Heart right ventricle (tissue), 16 donors: ENCODE measurements around the gene NFE2L3. TPM values are rescaled to one million over a fixed set of nuclear protein-coding genes. Genes with fewer than 3 reads are reported as not detected.
"Not testable (repeated sequence)": the region's sequence is repeated elsewhere in the genome, so short reads cannot be mapped to it uniquely, and the experiment has no call there.

ENCODE experiments used
- ATAC-seq, 8 donors: fragments of 200-7000 bp; cut with Tn5 transposase; one replicate each; pipeline ENCODE4 v1.9.1; 2020; ENCODE audit warnings: mild to moderate bottlenecking in 8 of 8, moderate library complexity in 8 of 8, moderate number of reproducible peaks in 1 of 8
- DNase-seq, 2 donors: peaks; one replicate each; pipeline ENCODE4 v3.0.0-alpha.2; 2020
- H3K27ac ChIP-seq, 10 donors: fragments of 200-600 bp; sonication (generic) in 2 of 10; one replicate each; pipeline versions ENCODE4 v1.5.0 to v1.8.0; 2020 to 2022; ENCODE audit warnings: mild to moderate bottlenecking in 3 of 10
- H3K27me3 ChIP-seq, 7 donors: fragments of 200-600 bp; one replicate each; pipeline ENCODE4 v1.8.0; 2021 to 2022; ENCODE audit warnings: mild to moderate bottlenecking in 2 of 7
- H3K36me3 ChIP-seq, 9 donors: fragments of 200-600 bp; sonication (generic) in 1 of 9; one replicate each; pipeline versions ENCODE4 v1.5.0 to v1.8.0; 2020 to 2022; ENCODE audit warnings: mild to moderate bottlenecking in 2 of 9
- H3K4me1 ChIP-seq, 9 donors: fragments of 200-600 bp; sonication (generic) in 1 of 9; one replicate each; pipeline versions ENCODE4 v1.5.0 to v1.8.0; 2020 to 2022; ENCODE audit warnings: mild to moderate bottlenecking in 4 of 9
- H3K4me3 ChIP-seq, 10 donors: fragments of 200-600 bp; sonication (generic) in 2 of 10; one replicate each; pipeline versions ENCODE4 v1.5.0 to v1.8.0; 2020 to 2022; ENCODE audit warnings: mild to moderate bottlenecking in 7 of 10, moderate library complexity in 2 of 10
- H3K9me3 ChIP-seq, 11 donors: fragments of 200-600 bp in 10 of 11; sonication (generic) in 2 of 11; one replicate each; pipeline versions ENCODE4 v1.5.0 to v1.8.0; 2013 to 2022; ENCODE audit warnings: mild to moderate bottlenecking in 2 of 11, control low read depth in 1 of 11, moderate library complexity in 1 of 11
- CTCF ChIP-seq, 9 donors: fragments of 200-600 bp; sonication (generic) in 2 of 9; IDR thresholded peaks; one replicate each; pipeline versions ENCODE4 v1.5.0 to v1.8.0; 2021 to 2022; ENCODE audit warnings: antibody characterized with exemption in 9 of 9, mild to moderate bottlenecking in 5 of 9, moderate library complexity in 1 of 9
- WGBS, 2 donors: extraction: QIAGEN DNeasy Blood & Tissue Kit; methylation state at CpG; one replicate each; pipeline ENCODE4 v1.1.7; 2013; ENCODE audit warnings: inconsistent platforms in 1 of 2; 5-methylcytosine and 5-hydroxymethylcytosine counted together
- intact Hi-C, 10 donors: fragments of 100-400 bp; cut with DNase I; formaldehyde crosslinking; loops; one replicate each; pipeline versions ENCODE4 v1.11.1 to v1.14.2; 2022
- polyA plus RNA-seq, 2 donors: library from polyadenylated mRNA; stranded (reverse); fragments of 200-250 nt; gene quantifications; one replicate each; pipeline ENCODE4 v1.2.3, GENCODE V29; 2013
- total RNA-seq, 10 donors: library from RNA; stranded (reverse); fragmentation: NEBNext Ultra II Directional in 3 of 10; extraction: Animal tissue kit (Norgen Biotek cat#: 25700) in 3 of 10; gene quantifications; one replicate each; pipeline versions ENCODE4 v1.2.1 to v1.2.4, GENCODE V29; 2021 to 2023
- donor health status: Arrhythmogenic right ventricular cardiomyopathy.
- donor health status: ischemic (EF 13 %, LVEDD 7.1; RV severe dilation, severe dysfunction).
- donor health status: healthy with polysubstance abuse.
- donor health status: DM: no; HTN: yes; CAD: no.
- donor health status: DM: no; HTN: no; CAD: no.
- donor health status: ischemic (EF 25% LVEDD 6.9; RV normal size, moderate dysfunction).
- donor health status: ischemic (EF 25% LVEDD 5.7; RV mildly dilated, moderate dysfunction).
- donor health status: healthy.
- donor health status: DM: yes; HTN: yes; CAD: no.
- donor health status: Ischemic cardiomyopathy.
- donor health status: ischemic (EF 35%, LVEDD 5.7; RV mildly dilated, moderate dysfunction).
- donor health status: nonischemic (EF 11% LVEDD 7.7; RV severe dilation, severe dysfunction).
- donor health status: DM: yes; HTN: yes; CAD: no.
- donor health status: PGD.
- donor health status: ischemic (EF 29% LVEDD 5.4; RV normal size, mild dysfunction).
- donor health status: nonischemic (EF 23%, LVEDD 6.1; RV moderate dilation, normal function).

NFE2L3 gene
- total and polyA plus RNA-seq, 12 donors = 0.32 to 4.1 (median 1.1) TPM

- Histone ChIP-seq H3K36me3 (no peaks in the 10 kb centered on the region), H3K27me3 (peaks cover 0 to 64% (median 26%) of the 10 kb centered on the region in 7 donors), H3K9me3 (no peaks in the 10 kb centered on the region), H3K4me1 (no peaks in the 10 kb centered on the region), H3K4me3 (no peak overlapping the region), H3K27ac (no peak overlapping the region)
- TF ChIP-seq CTCF (IDR thresholded peaks at IDR 0.05) = no peak
- ATAC-seq = no peak
- intact Hi-C loops = no loop called here
- DNase-seq = no peak
- WGBS, 2 donors = 88 to 93% methylated on average over 6 of the region's 6 CpGs
Measured at GRCh38 chr7:26117970-26118369, 34.0 kb upstream of the NFE2L3 start.

GRCh38 chr7:26122745-26123144 is 29.3 kb upstream of the NFE2L3 start:
- WGBS, 2 donors = 78 to 84% methylated on average over 4 of the region's 4 CpGs
- ATAC-seq (no peak), DNase-seq (no peak)
- Histone ChIP-seq H3K27ac (no peak overlapping the region), H3K9me3 (no peaks in the 10 kb centered on the region), H3K36me3 (no peaks in the 10 kb centered on the region), H3K4me1 (no peaks in the 10 kb centered on the region), H3K4me3 (no peak overlapping the region), H3K27me3 (peaks cover 0 to 53% (median 39%) of the 10 kb centered on the region in 7 donors)
- TF ChIP-seq CTCF (IDR thresholded peaks at IDR 0.05) = no peak
- intact Hi-C loops = no loop called here

- H3K27ac ChIP-seq, H3K36me3 ChIP-seq, ATAC-seq, H3K9me3 ChIP-seq, DNase-seq, H3K4me1 ChIP-seq, intact Hi-C loops, H3K4me3 ChIP-seq: not testable (repeated sequence)
- peaks cover 0 to 34% (median 19%) of the 10 kb centered on the region in 7 donors for H3K27me3 ChIP-seq
- WGBS, 2 donors = 72 to 85% methylated on average over 4 of the region's 4 CpGs
Measured at GRCh38 chr7:26124775-26125174, 27.2 kb upstream of the NFE2L3 start.

GRCh38 chr7:26127411-26127810 is 24.6 kb upstream of the NFE2L3 start:
- intact Hi-C loops = no loop called here
- Histone ChIP-seq H3K36me3 (no peaks in the 10 kb centered on the region), H3K9me3 (no peaks in the 10 kb centered on the region), H3K4me1 (no peaks in the 10 kb centered on the region), H3K27ac (no peak overlapping the region), H3K4me3 (no peak overlapping the region), H3K27me3 (peaks cover 0 to 37% (median 13%) of the 10 kb centered on the region in 7 donors)
- 76 to 77% methylated on average over 6 of the region's 6 CpGs for WGBS, 2 donors
- ATAC-seq = no peak
- no peak for TF ChIP-seq CTCF (IDR thresholded peaks at IDR 0.05)
- DNase-seq = no peak

- intact Hi-C loops = no loop called here
- no peak overlapping the region for H3K27ac ChIP-seq
- peaks cover 0 to 12% (median 0%) of the 10 kb centered on the region in 11 donors for H3K9me3 ChIP-seq
- H3K4me3 ChIP-seq = no peak overlapping the region
- DNase-seq = no peak
- H3K36me3 ChIP-seq = no peaks in the 10 kb centered on the region
- 88 to 90% methylated on average over 12 of the region's 12 CpGs for WGBS, 2 donors
- peaks cover 0 to 18% (median 6%) of the 10 kb centered on the region in 7 donors for H3K27me3 ChIP-seq
- H3K4me1 ChIP-seq = no peaks in the 10 kb centered on the region
- no peak for ATAC-seq
- no peak for TF ChIP-seq CTCF (IDR thresholded peaks at IDR 0.05)
Measured at GRCh38 chr7:26131056-26131589, 20.9 kb upstream of the NFE2L3 start.
